Measurements from ENCODE around the gene CEP55. TPM values are rescaled to one million over a fixed set of nuclear protein-coding genes. Genes with fewer than 3 reads are reported as not detected.
A peak's percentile ranks its signal among the peaks of the same experiment; 100 is the strongest.

The CEP55 gene
- total RNA-seq, 2 donors from 2014 or later = 0.24 to 1.8 TPM

DNA sequence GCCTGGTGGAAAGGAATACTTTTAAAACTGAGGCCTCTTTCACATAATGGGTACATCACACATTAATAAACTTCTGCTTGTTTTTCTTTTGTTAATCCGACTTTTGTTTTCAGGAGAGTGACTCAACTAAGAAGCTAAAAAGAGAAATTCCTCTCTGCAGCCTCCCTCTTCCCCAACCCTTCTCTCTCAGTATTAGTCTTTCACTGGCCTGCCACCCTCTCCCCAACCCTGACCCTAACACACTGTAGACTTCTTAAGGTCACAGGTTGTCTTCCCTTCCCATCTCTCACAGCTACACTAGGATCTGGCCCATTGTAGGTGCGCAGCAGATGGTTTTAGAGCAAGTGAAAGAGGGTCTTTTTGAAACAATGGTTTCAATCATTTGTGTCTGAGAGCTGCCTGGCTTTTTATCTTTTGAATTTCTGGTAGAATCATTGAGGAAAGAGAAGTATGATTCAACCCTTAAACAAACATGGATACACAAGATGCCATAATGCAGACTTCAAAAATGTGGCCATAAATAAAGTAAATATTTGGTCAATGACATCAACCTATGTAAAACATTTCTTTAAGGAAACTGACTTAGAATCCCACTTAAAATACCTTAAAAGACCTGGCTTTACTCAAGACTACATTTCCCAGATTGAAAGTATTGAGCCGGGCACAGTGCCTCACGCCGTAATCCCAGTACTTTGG is 52.1 kb downstream of the CEP55 start:
- DNase-seq (ENCODE audit: low spot score) = no peak
- TF ChIP-seq, protein P1, sequence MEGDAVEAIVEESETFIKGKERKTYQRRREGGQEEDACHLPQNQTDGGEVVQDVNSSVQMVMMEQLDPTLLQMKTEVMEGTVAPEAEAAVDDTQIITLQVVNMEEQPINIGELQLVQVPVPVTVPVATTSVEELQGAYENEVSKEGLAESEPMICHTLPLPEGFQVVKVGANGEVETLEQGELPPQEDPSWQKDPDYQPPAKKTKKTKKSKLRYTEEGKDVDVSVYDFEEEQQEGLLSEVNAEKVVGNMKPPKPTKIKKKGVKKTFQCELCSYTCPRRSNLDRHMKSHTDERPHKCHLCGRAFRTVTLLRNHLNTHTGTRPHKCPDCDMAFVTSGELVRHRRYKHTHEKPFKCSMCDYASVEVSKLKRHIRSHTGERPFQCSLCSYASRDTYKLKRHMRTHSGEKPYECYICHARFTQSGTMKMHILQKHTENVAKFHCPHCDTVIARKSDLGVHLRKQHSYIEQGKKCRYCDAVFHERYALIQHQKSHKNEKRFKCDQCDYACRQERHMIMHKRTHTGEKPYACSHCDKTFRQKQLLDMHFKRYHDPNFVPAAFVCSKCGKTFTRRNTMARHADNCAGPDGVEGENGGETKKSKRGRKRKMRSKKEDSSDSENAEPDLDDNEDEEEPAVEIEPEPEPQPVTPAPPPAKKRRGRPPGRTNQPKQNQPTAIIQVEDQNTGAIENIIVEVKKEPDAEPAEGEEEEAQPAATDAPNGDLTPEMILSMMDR (IDR thresholded peaks at IDR 0.05) = no peak
- no peaks in the 10 kb centered on the region for H3K9me3 ChIP-seq
- H3K4me3 ChIP-seq = no peak overlapping the region
- H3K27ac ChIP-seq = no peak overlapping the region
- no peaks in the 10 kb centered on the region for H3K36me3 ChIP-seq
- no peaks in the 10 kb centered on the region for H3K27me3 ChIP-seq
- H3K4me1 ChIP-seq = no peaks in the 10 kb centered on the region

DNA sequence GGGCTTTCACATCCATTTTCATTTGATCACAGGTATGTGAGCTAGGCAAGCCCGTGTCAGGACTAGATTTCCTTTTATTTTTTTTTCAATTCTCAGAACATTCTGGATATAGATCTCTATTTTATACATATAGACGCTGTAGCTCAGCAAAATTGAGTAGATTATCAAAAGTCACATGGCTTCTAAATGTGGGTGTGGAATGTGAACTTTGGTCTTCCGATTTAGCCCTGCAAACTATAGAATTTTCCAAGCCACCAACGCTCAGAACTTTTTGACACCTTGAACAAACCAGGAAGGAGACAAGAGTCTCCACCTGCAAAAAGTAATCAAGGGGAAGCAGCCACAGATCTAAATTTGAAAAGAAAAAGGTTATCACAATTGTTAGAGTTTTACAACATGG is 54.2 kb downstream of the CEP55 start:
- H3K27me3 ChIP-seq = no peaks in the 10 kb centered on the region
- TF ChIP-seq, protein P1 (IDR thresholded peaks at IDR 0.05) = no peak
- DNase-seq (ENCODE audit: low spot score) = no peak
- no peaks in the 10 kb centered on the region for H3K4me1 ChIP-seq
- H3K9me3 ChIP-seq = no peaks in the 10 kb centered on the region
- no peaks in the 10 kb centered on the region for H3K36me3 ChIP-seq
- no peak overlapping the region for H3K27ac ChIP-seq
- no peak overlapping the region for H3K4me3 ChIP-seq

DNA sequence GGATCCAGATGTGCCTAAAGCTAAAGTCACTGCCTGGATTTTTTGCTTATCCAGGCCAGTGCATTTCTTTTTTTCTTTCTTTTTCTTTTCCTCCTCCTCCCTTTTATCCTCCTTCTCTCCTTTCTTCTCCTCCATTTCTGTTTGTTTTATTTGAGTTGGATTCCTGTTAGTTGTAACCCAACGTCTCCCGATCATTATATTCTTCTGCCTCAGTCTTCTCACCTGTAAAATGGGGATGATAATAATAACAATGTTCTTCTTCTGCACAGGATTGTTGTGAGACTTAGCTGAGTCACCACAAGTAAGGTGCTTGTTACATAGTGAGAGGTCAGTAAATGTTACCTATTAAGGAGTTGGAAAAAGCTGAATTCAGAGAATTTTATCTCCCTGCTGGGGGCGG is 56.4 kb downstream of the CEP55 start:
- TF ChIP-seq, protein P1 (IDR thresholded peaks at IDR 0.05) = no peak
- H3K27ac ChIP-seq = no peak overlapping the region
- no peak for DNase-seq (ENCODE audit: low spot score)
- no peak overlapping the region for H3K4me3 ChIP-seq
- H3K36me3 ChIP-seq = no peaks in the 10 kb centered on the region
- no peaks in the 10 kb centered on the region for H3K9me3 ChIP-seq
- no peaks in the 10 kb centered on the region for H3K4me1 ChIP-seq
- no peaks in the 10 kb centered on the region for H3K27me3 ChIP-seq

DNA sequence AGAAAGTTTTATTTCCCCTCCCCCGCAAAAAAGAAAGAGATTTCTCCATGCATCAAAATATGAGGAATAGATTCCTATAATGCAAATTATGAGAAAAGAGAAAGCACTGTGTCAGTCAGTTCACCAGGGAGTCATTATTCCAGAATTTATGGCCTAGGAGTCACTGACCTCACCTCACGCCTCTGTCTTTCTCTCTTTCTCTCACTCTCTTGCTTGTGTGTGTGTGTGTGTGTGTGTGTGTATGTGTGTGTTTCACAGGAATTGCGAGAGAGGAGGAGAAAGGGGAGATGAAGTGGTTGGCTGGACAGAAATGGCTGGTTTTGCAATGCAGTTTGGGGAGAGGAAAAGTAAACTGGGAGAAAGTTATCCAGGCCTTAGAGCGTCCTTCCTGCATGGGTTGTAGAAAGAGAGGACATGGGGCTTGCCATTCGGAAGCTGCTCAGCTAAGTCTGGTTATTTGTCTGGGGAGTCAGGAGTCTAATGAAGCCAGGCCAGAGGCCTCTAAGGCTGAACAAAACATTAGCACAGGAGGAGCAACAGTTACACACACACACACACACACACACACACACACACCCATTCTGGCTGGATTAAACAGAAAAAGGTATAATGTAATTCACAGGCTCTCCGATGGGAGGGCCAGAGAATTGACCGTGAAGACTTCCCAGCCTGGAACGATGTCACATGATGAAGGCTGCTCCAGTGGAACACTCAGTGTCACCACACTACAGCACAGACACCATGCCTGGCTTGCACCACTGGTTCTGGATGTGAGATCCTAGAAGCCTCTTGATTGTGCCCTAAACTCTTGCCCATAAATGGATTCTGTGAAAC is 57.3 kb downstream of the CEP55 start:
- no peaks in the 10 kb centered on the region for H3K4me1 ChIP-seq
- H3K27me3 ChIP-seq = no peaks in the 10 kb centered on the region
- no peaks in the 10 kb centered on the region for H3K36me3 ChIP-seq
- no peak overlapping the region for H3K4me3 ChIP-seq
- TF ChIP-seq, protein P1 (IDR thresholded peaks at IDR 0.05) = no peak
- no peak overlapping the region for H3K27ac ChIP-seq
- no peaks in the 10 kb centered on the region for H3K9me3 ChIP-seq
- DNase-seq (ENCODE audit: low spot score) = peak; percentile 36

DNA sequence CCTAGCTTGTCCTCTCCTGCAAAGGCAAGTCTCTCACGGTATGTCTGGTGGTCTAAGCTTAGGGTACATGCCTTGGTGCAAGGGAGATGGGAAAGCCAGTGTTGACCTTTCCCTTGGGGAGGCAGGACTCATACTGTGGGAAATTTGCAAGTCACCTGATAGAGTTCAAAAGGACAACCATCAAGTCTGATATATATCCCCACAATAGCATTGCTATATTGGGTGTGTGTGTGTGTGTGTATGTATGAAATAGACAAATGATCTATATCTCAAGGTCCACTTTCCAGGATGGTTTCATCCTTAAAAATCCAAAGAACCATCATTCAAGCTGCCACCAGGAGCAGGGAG is 57.9 kb downstream of the CEP55 start:
- TF ChIP-seq, protein P1 (IDR thresholded peaks at IDR 0.05) = no peak
- Histone ChIP-seq H3K4me3 (no peak overlapping the region), H3K9me3 (no peaks in the 10 kb centered on the region), H3K27me3 (no peaks in the 10 kb centered on the region), H3K27ac (no peak overlapping the region), H3K36me3 (no peaks in the 10 kb centered on the region), H3K4me1 (no peaks in the 10 kb centered on the region)
- no peak for DNase-seq (ENCODE audit: low spot score)
